IMR-90 (cell line): Measurements from ENCODE around the gene IFI27L1. TPM values are rescaled to one million over a fixed set of nuclear protein-coding genes. Genes with fewer than 3 reads are reported as not detected.

Source experiments
- ATAC-seq: fragments of 200-7000 bp; cut with Tn5 transposase; 2 replicates; pipeline ENCODE4 v1.9.1; 2020; ENCODE audit warnings: low read depth, mild to moderate bottlenecking, moderate library complexity
- BruUV-seq: library from RNA; stranded (reverse); fragments of 400-500 nt; replicated peaks from 2 replicates; lab custom pipeline; 2021; lab: Mats Ljungman, UMichigan
- CTCF ChIA-PET: fragments of 300-600 bp; formaldehyde crosslinking; extraction: SDS; loops from one replicate; lab custom pipeline; 2021; ENCODE audit warnings: antibody characterized with exemption; lab: Yijun Ruan, JAX
- POLR2A ChIA-PET: fragments of 300-600 bp; sonication (Branson Sonifier 250); formaldehyde crosslinking; loops from one replicate; lab custom pipeline; 2022; ENCODE audit warnings: antibody characterized with exemption; ENCODE audit not compliant: unreplicated experiment; lab: Charles Lee
- DNase-seq: peaks from one replicate; pipeline ENCODE4 v3.0.0; 2013
- H2AFZ ChIP-seq: replicated peaks from 2 replicates; pipeline ENCODE3; 2013; ENCODE audit warnings: low read length, mild to moderate bottlenecking; ENCODE audit not compliant: poor library complexity
- H2AK5ac ChIP-seq: 2 replicates; pipeline ENCODE4 v1.6.1; 2013; ENCODE audit warnings: low read depth, low read length, inconsistent platforms
- H2AK9ac ChIP-seq: replicated peaks from 2 replicates; pipeline ENCODE3; 2013; ENCODE audit warnings: mild to moderate bottlenecking, low read depth, low read length, moderate library complexity; ENCODE audit not compliant: poor library complexity
- H2BK120ac ChIP-seq: 2 replicates; pipeline ENCODE4 v1.6.1; 2013; ENCODE audit warnings: low read depth, low read length, inconsistent platforms
- H2BK15ac ChIP-seq: 3 replicates; pipeline ENCODE4 v1.6.1; 2013; ENCODE audit warnings: low read depth, low read length, inconsistent platforms
- H2BK20ac ChIP-seq: 2 replicates; pipeline ENCODE4 v1.6.1; 2013; ENCODE audit warnings: low read depth, mild to moderate bottlenecking, inconsistent platforms, low read length, moderate library complexity
- H2BK5ac ChIP-seq: 2 replicates; pipeline ENCODE4 v1.6.1; 2013; ENCODE audit warnings: mild to moderate bottlenecking, low read depth, low read length, inconsistent platforms; ENCODE audit not compliant: poor library complexity, severe bottlenecking
- H3K14ac ChIP-seq: replicated peaks from 2 replicates; pipeline ENCODE4 v1.6.1; 2013; ENCODE audit warnings: low read depth, low read length, inconsistent platforms
- H3K18ac ChIP-seq: 2 replicates; pipeline ENCODE4 v1.6.1; 2013; ENCODE audit warnings: low read depth, low read length, control low read depth
- H3K23ac ChIP-seq: 2 replicates; pipeline ENCODE4 v1.6.1; 2013; ENCODE audit warnings: low read depth, low read length, inconsistent platforms
- H3K27ac ChIP-seq: 2 replicates; pipeline ENCODE4 v1.5.1; 2013; ENCODE audit warnings: mild to moderate bottlenecking, control low read depth, low read length; ENCODE audit not compliant: insufficient read depth
- H3K27me3 ChIP-seq: 2 replicates; pipeline ENCODE4 v1.6.1; 2013; ENCODE audit warnings: low read length; ENCODE audit not compliant: control insufficient read depth, insufficient read depth
- H3K36me3 ChIP-seq: 2 replicates; pipeline ENCODE4 v1.6.1; 2013; ENCODE audit warnings: low read length, mixed read lengths; ENCODE audit not compliant: control insufficient read depth, insufficient read depth
- H3K4ac ChIP-seq: 2 replicates; pipeline ENCODE4 v1.6.1; 2013; ENCODE audit warnings: low read depth, low read length, inconsistent platforms
- H3K4me1 ChIP-seq: 2 replicates; pipeline ENCODE4 v1.6.1; 2013; ENCODE audit warnings: low read length, mixed read lengths; ENCODE audit not compliant: control insufficient read depth, insufficient read depth
- H3K4me2 ChIP-seq: 2 replicates; pipeline ENCODE4 v1.6.1; 2013; ENCODE audit warnings: low read depth, mild to moderate bottlenecking, control low read depth, low read length, moderate library complexity
- H3K4me3 ChIP-seq: 2 replicates; pipeline ENCODE4 v1.5.1; 2013; ENCODE audit warnings: low read depth, mild to moderate bottlenecking, control low read depth, low read length, moderate library complexity; ENCODE audit not compliant: insufficient read depth
- H3K56ac ChIP-seq: 2 replicates; pipeline ENCODE4 v1.6.1; 2013; ENCODE audit warnings: low read length, inconsistent platforms; ENCODE audit not compliant: insufficient read depth; ENCODE audit errors: extremely low read depth
- H3K79me1 ChIP-seq, 2 experiments: 2 replicates each; pipeline ENCODE4 v1.6.1; 2013; ENCODE audit warnings: low read length in 2 of 2, inconsistent platforms in 1 of 2, low read depth in 1 of 2
- H3K9ac ChIP-seq: 2 replicates; pipeline ENCODE4 v1.6.1; 2013; ENCODE audit warnings: low read depth, low read length, control low read depth
- H3K9me1 ChIP-seq: 2 replicates; pipeline ENCODE4 v1.6.1; 2013; ENCODE audit warnings: low read length, inconsistent platforms; ENCODE audit not compliant: insufficient read depth
- H3K9me3 ChIP-seq: 2 replicates; pipeline ENCODE4 v1.6.1; 2013; ENCODE audit warnings: low read length; ENCODE audit not compliant: control insufficient read depth, insufficient read depth
- H4K20me1 ChIP-seq: 2 replicates; pipeline ENCODE4 v1.6.1; 2013; ENCODE audit warnings: low read length, inconsistent platforms; ENCODE audit not compliant: insufficient read depth
- H4K5ac ChIP-seq: 2 replicates; pipeline ENCODE4 v1.6.1; 2013; ENCODE audit warnings: mild to moderate bottlenecking, low read depth, low read length, control low read depth
- H4K8ac ChIP-seq, 2 experiments: 2 replicates each; pipeline ENCODE4 v1.6.1; 2013; ENCODE audit warnings: low read depth in 2 of 2, low read length in 2 of 2, control low read depth in 1 of 2, inconsistent platforms in 1 of 2
- H4K91ac ChIP-seq: 2 replicates; pipeline ENCODE4 v1.6.1; 2013; ENCODE audit warnings: low read depth, low read length, inconsistent platforms; ENCODE audit not compliant: insufficient read depth
- BHLHE40 ChIP-seq: fragments of 150-350 bp; IDR thresholded peaks from 2 replicates; pipeline ENCODE4 v1.6.1; 2016; ENCODE audit warnings: mild to moderate bottlenecking, low read depth, low read length
- CEBPB ChIP-seq: IDR thresholded peaks from 2 replicates; pipeline ENCODE4 v1.6.1; 2012; ENCODE audit warnings: low read depth, low read length, improper control_type of control experiment
- CHD1 ChIP-seq: IDR thresholded peaks from 2 replicates; pipeline ENCODE4 v1.6.1; 2012; ENCODE audit warnings: low read depth, low read length, improper control_type of control experiment
- CTCF ChIP-seq: conservative IDR thresholded peaks from 2 replicates; pipeline ENCODE4 v1.5.1; 2012; ENCODE audit warnings: mild to moderate bottlenecking, low read depth, low read length, improper control_type of control experiment
- ELK1 ChIP-seq: fragments of 150-350 bp; IDR thresholded peaks from 2 replicates; pipeline ENCODE4 v1.6.1; 2016; ENCODE audit warnings: low read depth, mild to moderate bottlenecking, low read length, moderate library complexity, borderline replicate concordance
- FOS ChIP-seq: fragments of 150-350 bp; IDR thresholded peaks from 2 replicates; pipeline ENCODE4 v1.6.1; 2016; ENCODE audit warnings: low read depth, low read length
- MAFK ChIP-seq: IDR thresholded peaks from 2 replicates; pipeline ENCODE4 v1.6.1; 2012; ENCODE audit warnings: low read depth, low read length, improper control_type of control experiment
- MAZ ChIP-seq: IDR thresholded peaks from 2 replicates; pipeline ENCODE4 v1.6.1; 2012; ENCODE audit warnings: low read depth, mild to moderate bottlenecking, low read length, improper control_type of control experiment, moderate library complexity, borderline replicate concordance
- MXI1 ChIP-seq: IDR thresholded peaks from 2 replicates; pipeline ENCODE4 v1.6.1; 2012; ENCODE audit warnings: low read depth, mild to moderate bottlenecking, low read length, moderate library complexity, borderline replicate concordance
- NFE2L2 ChIP-seq: fragments of 150-350 bp; IDR thresholded peaks from 2 replicates; pipeline ENCODE4 v1.6.1; 2016; ENCODE audit warnings: low read depth, mild to moderate bottlenecking, low read length
- RAD21 ChIP-seq: IDR thresholded peaks from 2 replicates; pipeline ENCODE4 v1.6.1; 2012; ENCODE audit warnings: low read length, improper control_type of control experiment
- RCOR1 ChIP-seq: IDR thresholded peaks from 2 replicates; pipeline ENCODE4 v1.6.1; 2012; ENCODE audit warnings: mild to moderate bottlenecking, low read length, improper control_type of control experiment; ENCODE audit not compliant: insufficient replicate concordance
- SMC3 ChIP-seq: fragments of 150-350 bp; IDR thresholded peaks from 2 replicates; pipeline ENCODE4 v1.6.1; 2016; ENCODE audit warnings: low read depth, mild to moderate bottlenecking, antibody characterized with exemption, low read length, moderate library complexity
- USF2 ChIP-seq: fragments of 150-350 bp; IDR thresholded peaks from 2 replicates; pipeline ENCODE4 v1.6.1; 2017; ENCODE audit warnings: mild to moderate bottlenecking, antibody characterized with exemption, low read length, low read depth
- WGBS, 2 experiments: methylation state at CpG; one replicate each; pipeline versions ENCODE4 v1.1.5 to v1.1.7; 2013; ENCODE audit warnings: missing lambda C conversion rate in 2 of 2; ENCODE audit not compliant: insufficient read length in 1 of 2; ENCODE audit errors: extremely low coverage in 2 of 2; 5-methylcytosine and 5-hydroxymethylcytosine counted together
- dilution Hi-C: fragments of 300-500 bp; cut with HindIII; formaldehyde crosslinking; loops from one replicate; pipeline ENCODE4 v1.14.3; 2018; ENCODE audit warnings: low sequenced_read_pairs; ENCODE audit not compliant: unreplicated experiment
- in situ Hi-C: fragments of 300-500 bp; cut with MboI; formaldehyde crosslinking; loops from 3 replicates; pipeline ENCODE4 v1.14.3; 2019; ENCODE audit warnings: low sequenced_read_pairs, inconsistent platforms, mixed read lengths
- intact Hi-C: fragments of 100-400 bp; cut with micrococcal nuclease; formaldehyde crosslinking; loops from 2 replicates; pipeline ENCODE4 v1.10.0; 2022
- polyA plus RNA-seq, 3 experiments: library from polyadenylated mRNA; depleted of rRNA; stranded (reverse); fragments of >200 nt; gene quantifications; 2 replicates each; pipeline ENCODE4 v1.2.3, GENCODE V29; 2012; ENCODE audit warnings: low replicate concordance in 1 of 3
- total RNA-seq: library from RNA; depleted of rRNA; stranded (reverse); fragments of >200 nt; gene quantifications from 2 replicates; pipeline ENCODE4 v1.2.3, GENCODE V29; 2012

IFI27L1 gene
- total and polyA plus RNA-seq, 2 of the 4 experiments (the other 2 are of a cell fraction), result 13.3 to 24.3 TPM

- Histone ChIP-seq H3K9me1 (no peaks in the 10 kb centered on the region), H3K4me2 (no peak overlapping the region), H2AFZ (no peak overlapping the region), H3K18ac (no peak overlapping the region), H3K4me1 (peaks cover 9% of the 10 kb centered on the region), H3K14ac (no peak overlapping the region), H2BK120ac (no peak overlapping the region), H3K79me1 (0 out of 4 replicates have a peak, but pooled peaks cover 0 to under 1% of the 10 kb centered on the region in 2 experiments), H3K36me3 (peaks cover 33% of the 10 kb centered on the region), H3K4me3 (no peak overlapping the region), H3K9me3 (no peaks in the 10 kb centered on the region), H3K23ac (no peak overlapping the region), H4K20me1 (no peaks in the 10 kb centered on the region; the same call in 1 of the 2 replicates), H2BK5ac (no peak overlapping the region), H4K91ac (no peak overlapping the region), H4K8ac (no peak overlapping the region), H3K27ac (no peak overlapping the region), H3K56ac (no peak overlapping the region), H2BK15ac (no peak overlapping the region), H3K9ac (no peak overlapping the region), H2BK20ac (no peak overlapping the region), H4K5ac (no peak overlapping the region), H3K27me3 (no peaks in the 10 kb centered on the region), H2AK9ac (no peak overlapping the region), H3K4ac (no peak overlapping the region), H2AK5ac (no peak overlapping the region)
- peak; percentile 25; the same call in 1 of the 2 replicates for ATAC-seq
- WGBS, 2 experiments, result 80% methylated on average over 1 of the region's 13 CpGs; no CpG with 5 or more reads in 1 of the 2 experiments
- ChIA-PET POLR2A (no interaction called here), CTCF (no interaction called here)
- in situ Hi-C loops (no loop called here), dilution Hi-C loops (no loop called here), intact Hi-C loops (no loop called here)
- BruUV-seq, result no TSS peak
- peak; percentile 68 for DNase-seq
- TF ChIP-seq ELK1 (no peak), CEBPB (no peak), USF2 (no peak), CTCF (no peak), SMC3 (no peak), RCOR1 (no peak), BHLHE40 (no peak), MXI1 (no peak), FOS (no peak), MAFK (no peak), CHD1 (no peak), MAZ (no peak), RAD21 (no peak), NFE2L2 (no peak)
Observed at GRCh38 chr14:94043111-94043755, 37.9 kb upstream of the IFI27L1 start.
